ENCODE data around the gene CNIH2.

- TF ChIP-seq POLR2A (IDR thresholded peaks at IDR 0.05), result no peak
- TF ChIP-seq, protein P1, sequence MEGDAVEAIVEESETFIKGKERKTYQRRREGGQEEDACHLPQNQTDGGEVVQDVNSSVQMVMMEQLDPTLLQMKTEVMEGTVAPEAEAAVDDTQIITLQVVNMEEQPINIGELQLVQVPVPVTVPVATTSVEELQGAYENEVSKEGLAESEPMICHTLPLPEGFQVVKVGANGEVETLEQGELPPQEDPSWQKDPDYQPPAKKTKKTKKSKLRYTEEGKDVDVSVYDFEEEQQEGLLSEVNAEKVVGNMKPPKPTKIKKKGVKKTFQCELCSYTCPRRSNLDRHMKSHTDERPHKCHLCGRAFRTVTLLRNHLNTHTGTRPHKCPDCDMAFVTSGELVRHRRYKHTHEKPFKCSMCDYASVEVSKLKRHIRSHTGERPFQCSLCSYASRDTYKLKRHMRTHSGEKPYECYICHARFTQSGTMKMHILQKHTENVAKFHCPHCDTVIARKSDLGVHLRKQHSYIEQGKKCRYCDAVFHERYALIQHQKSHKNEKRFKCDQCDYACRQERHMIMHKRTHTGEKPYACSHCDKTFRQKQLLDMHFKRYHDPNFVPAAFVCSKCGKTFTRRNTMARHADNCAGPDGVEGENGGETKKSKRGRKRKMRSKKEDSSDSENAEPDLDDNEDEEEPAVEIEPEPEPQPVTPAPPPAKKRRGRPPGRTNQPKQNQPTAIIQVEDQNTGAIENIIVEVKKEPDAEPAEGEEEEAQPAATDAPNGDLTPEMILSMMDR (IDR thresholded peaks at IDR 0.05), result no peak
Measured at GRCh38 chr11:66317322-66317722, 39.3 kb downstream of the CNIH2 start.

Measured in thyroid gland (tissue), 4 donors.